Measurements from ENCODE around the gene C9orf152. TPM values are rescaled to one million over a fixed set of nuclear protein-coding genes. Genes with fewer than 3 reads are reported as not detected.
"Not testable (repeated sequence)": the region's sequence is repeated elsewhere in the genome, so short reads cannot be mapped to it uniquely, and the experiment has no call there.

Gene C9orf152
- total and polyA plus RNA-seq, 9 donors, result 0.05 to 0.47 (median 0.16) TPM; not detected in 3

DNA sequence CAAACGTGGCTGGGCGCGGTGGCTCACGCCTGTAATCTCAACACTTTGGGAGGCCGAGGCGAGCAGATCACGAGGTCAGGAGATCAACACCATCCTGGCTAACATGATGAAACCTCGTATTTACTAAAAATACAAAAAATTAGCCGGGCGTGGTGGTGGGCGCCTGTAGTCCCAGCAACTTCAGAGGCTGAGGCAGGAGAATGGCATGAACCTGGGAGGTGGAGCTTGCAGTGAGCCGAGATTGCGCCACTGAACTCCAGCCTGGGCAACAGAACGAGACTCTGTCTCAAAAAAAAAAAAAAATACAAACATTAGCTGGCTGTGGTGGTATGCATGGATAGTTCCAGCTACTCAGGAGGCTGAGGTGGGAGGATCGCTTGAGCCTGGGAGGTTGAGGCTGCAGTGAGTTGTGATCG, 11.9 kb downstream of the C9orf152 start:
- not testable (repeated sequence) for H3K27ac ChIP-seq (ENCODE audit: low read length); H3K9me3 ChIP-seq (replicated peaks; ENCODE audit: control insufficient read depth, low read depth, low read length); H3K36me3 ChIP-seq (ENCODE audit: control insufficient read depth, insufficient read depth, low read length); H3K27me3 ChIP-seq (ENCODE audit: control insufficient read depth, insufficient read depth, low read length); DNase-seq; H3K4me3 ChIP-seq (ENCODE audit: low read length)
- peaks cover 12% of the 10 kb centered on the region for H3K4me1 ChIP-seq (ENCODE audit: control insufficient read depth, insufficient read depth, low read length)
- WGBS (ENCODE audit: insufficient coverage), result 89% methylated on average over 7 of the region's 16 CpGs

DNA sequence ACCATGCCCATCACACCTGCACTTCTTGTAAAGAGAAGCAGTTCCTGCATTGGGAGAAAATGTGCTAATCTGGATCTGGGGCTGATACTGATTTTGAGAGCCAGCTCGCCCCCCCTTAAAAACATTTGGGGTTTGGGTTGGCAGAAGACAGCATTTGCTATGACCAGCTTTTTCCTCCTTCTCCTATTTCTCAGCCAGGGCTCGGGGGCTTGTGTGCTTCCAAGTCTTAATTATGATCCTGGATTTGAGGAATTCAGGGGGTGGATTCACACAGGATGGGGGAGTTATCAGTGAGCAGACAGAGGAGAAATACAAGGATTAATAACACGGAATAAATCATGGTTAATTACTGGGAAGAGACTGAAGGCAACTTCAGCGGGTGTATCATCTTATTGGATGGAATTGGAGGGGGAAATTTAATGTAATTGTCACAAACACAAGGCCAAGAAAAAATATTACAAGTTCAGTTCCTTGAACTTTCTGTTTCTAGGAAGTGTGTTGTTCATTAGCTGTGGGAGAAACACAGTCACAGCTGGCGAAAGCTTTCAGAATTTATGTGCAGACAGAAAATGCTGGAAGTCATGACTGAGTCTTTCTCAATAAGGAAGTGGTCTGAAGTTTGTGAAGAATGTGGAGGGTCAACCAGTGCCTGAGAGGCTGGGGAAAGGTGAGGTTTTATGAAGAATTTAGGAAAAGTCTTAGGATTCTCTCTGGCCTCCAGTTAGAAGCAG, 15.3 kb downstream of the C9orf152 start:
- DNase-seq, result peak; percentile 97
- H3K36me3 ChIP-seq (ENCODE audit: control insufficient read depth, insufficient read depth, low read length), result no peaks in the 10 kb centered on the region
- H3K4me1 ChIP-seq (ENCODE audit: control insufficient read depth, insufficient read depth, low read length), result peaks cover 12% of the 10 kb centered on the region
- H3K9me3 ChIP-seq (replicated peaks; ENCODE audit: control insufficient read depth, low read depth, low read length), result no peaks in the 10 kb centered on the region
- 8% methylated on average over 1 of the region's 5 CpGs for WGBS (ENCODE audit: insufficient coverage)
- H3K27me3 ChIP-seq (ENCODE audit: control insufficient read depth, insufficient read depth, low read length), result no peaks in the 10 kb centered on the region
- no peak overlapping the region for H3K4me3 ChIP-seq (ENCODE audit: low read length)
- H3K27ac ChIP-seq (ENCODE audit: low read length), result peak overlapping the region; percentile 89

DNA sequence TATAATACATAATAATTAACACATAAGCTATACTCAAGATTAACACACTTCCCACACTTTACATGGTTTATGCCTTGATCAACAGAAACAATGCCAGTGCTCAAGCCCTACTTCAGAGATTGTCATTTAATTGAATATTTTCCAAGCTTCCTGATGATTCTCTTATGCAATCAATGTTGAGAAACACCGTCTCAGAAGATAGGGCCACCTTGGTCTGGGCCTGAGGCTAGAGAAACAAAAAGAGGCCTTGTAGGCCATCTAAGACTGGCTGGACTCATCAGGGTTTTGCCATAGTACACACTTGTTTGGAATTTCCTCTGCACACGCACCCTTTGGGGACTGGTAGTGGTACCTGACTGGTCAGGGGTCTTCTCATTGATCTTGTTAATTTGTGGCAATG, 16.3 kb downstream of the C9orf152 start:
- Histone ChIP-seq H3K27me3 (ENCODE audit: control insufficient read depth, insufficient read depth, low read length) (no peaks in the 10 kb centered on the region), H3K27ac (ENCODE audit: low read length) (no peak overlapping the region)
- 80% methylated on average over 2 of the region's 2 CpGs for WGBS (ENCODE audit: insufficient coverage)

DNA sequence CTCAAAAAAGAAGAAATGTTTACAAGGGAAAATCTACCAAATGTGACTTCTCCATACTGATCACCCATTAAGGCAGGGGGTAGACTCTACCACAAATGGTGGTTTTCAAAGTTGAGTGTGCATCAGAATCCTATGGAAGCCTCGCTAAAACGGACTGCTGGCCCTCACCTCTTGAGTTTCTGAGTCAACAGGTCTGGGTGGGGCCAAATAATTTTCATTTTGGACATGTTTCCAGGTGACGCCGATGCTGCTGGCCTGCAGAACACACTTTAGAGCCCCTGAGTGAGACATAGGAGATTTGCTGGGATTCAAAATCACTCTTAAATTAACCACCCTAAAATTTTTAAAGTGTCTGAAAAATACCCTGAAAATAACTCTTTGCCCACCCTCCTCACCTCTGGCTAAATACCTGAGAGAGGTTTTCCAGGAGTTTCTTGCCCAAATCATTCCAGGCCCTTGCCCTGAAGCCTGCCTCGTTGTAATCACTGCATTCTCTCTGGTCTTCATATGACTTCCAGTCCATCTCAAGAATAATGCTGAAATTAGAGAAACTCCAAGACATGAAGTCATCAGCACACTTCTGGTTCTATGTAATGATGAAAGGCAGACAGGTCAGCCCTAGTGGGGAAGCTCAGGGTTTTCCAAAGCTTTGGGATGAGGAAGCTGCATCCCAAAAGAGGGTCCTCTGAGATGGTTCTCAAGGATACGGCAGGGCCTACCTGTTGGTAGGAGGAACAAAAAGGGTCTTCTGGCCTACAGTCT, 18.2 kb downstream of the C9orf152 start:
- H3K27ac ChIP-seq (ENCODE audit: low read length), result no peak overlapping the region

More for the DNA sequence above, 16.3 kb downstream of the C9orf152 start:
- Histone ChIP-seq H3K36me3 (ENCODE audit: control insufficient read depth, insufficient read depth, low read length) (no peaks in the 10 kb centered on the region), H3K4me3 (ENCODE audit: low read length) (no peak overlapping the region), H3K9me3 (replicated peaks; ENCODE audit: control insufficient read depth, low read depth, low read length) (no peaks in the 10 kb centered on the region), H3K4me1 (ENCODE audit: control insufficient read depth, insufficient read depth, low read length) (peaks cover 12% of the 10 kb centered on the region)
- DNase-seq, result no peak

DNA sequence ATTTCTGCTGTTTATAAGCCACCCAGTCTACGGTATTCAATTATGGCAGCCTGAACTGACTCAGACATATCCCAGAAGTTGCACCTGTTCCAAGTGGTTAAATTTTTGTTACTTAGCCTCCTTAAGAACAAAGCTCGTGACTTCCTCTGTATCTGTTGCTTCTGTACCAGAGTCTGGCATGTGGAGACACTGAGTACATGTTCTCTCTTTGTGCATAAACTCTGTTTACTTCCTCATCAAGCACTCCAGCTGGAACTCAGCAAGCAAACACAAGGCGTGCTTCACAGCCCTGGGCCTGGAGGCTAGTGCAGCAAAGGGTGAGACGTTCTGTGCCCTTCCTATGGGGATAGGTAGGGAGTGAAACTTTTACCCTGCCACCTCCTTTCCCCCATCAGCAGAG, 19.0 kb downstream of the C9orf152 start:
- Histone ChIP-seq H3K27me3 (ENCODE audit: control insufficient read depth, insufficient read depth, low read length) (no peaks in the 10 kb centered on the region), H3K36me3 (ENCODE audit: control insufficient read depth, insufficient read depth, low read length) (no peaks in the 10 kb centered on the region), H3K4me3 (ENCODE audit: low read length) (no peak overlapping the region), H3K9me3 (replicated peaks; ENCODE audit: control insufficient read depth, low read depth, low read length) (no peaks in the 10 kb centered on the region), H3K4me1 (ENCODE audit: control insufficient read depth, insufficient read depth, low read length) (peaks cover 12% of the 10 kb centered on the region), H3K27ac (ENCODE audit: low read length) (no peak overlapping the region)
- peak; percentile 71 for DNase-seq
- WGBS (ENCODE audit: insufficient coverage), result 40% methylated on average over 1 of the region's 4 CpGs

More for the DNA sequence above, 18.2 kb downstream of the C9orf152 start:
- Histone ChIP-seq H3K27me3 (ENCODE audit: control insufficient read depth, insufficient read depth, low read length) (no peaks in the 10 kb centered on the region), H3K4me3 (ENCODE audit: low read length) (no peak overlapping the region), H3K4me1 (ENCODE audit: control insufficient read depth, insufficient read depth, low read length) (peaks cover 12% of the 10 kb centered on the region), H3K9me3 (replicated peaks; ENCODE audit: control insufficient read depth, low read depth, low read length) (no peaks in the 10 kb centered on the region), H3K36me3 (ENCODE audit: control insufficient read depth, insufficient read depth, low read length) (no peaks in the 10 kb centered on the region)
- 93% methylated on average over 4 of the region's 6 CpGs for WGBS (ENCODE audit: insufficient coverage)
- DNase-seq, result no peak

DNA sequence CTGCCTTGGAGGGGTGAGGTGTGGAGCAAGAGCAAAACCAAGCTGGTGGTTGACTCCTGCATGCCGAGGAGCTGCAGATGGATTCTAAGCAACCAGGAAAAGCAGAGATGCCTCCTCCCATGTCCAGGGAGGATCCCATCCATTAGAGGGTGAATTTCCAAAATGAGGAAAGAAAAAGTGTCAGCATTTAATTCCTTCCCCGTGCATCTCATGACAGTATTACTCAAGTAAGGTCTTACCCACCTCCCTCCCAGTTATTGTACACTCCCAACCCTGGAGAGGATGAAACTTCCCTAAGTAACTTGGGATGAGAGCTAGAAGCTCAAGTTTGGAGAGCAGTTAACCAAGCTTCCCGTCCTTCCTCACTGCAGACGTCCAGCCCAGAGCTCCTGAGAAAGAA, 19.9 kb downstream of the C9orf152 start:
- H3K27me3 ChIP-seq (ENCODE audit: control insufficient read depth, insufficient read depth, low read length), result no peaks in the 10 kb centered on the region
- WGBS (ENCODE audit: insufficient coverage), result no CpG with 5 or more reads among the region's 4 CpGs

DNA sequence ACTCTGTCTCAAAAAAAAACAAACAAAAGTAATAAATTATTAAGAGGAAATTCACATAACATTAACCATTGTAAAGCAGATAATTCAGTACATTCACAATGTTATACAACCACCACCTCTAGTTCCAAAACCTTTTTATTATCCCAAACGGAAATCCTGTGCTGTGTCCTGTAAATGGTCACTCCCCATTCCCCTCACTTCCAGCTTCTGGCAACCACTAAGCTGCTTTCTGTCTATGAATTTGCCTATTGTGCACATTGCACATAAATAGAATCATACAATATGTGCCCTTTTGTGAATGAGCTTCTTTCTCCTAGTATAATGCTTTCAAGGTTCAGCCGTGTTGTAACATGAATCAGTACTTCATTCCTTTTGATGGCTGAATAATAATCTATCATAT, 20.8 kb downstream of the C9orf152 start:
- peaks cover 1% of the 10 kb centered on the region for H3K4me1 ChIP-seq (ENCODE audit: control insufficient read depth, insufficient read depth, low read length)
- 45% methylated on average over 1 of the region's 2 CpGs for WGBS (ENCODE audit: insufficient coverage)
- no peaks in the 10 kb centered on the region for H3K27me3 ChIP-seq (ENCODE audit: control insufficient read depth, insufficient read depth, low read length)
- no peak for DNase-seq
- no peak overlapping the region for H3K4me3 ChIP-seq (ENCODE audit: low read length)
- H3K9me3 ChIP-seq (replicated peaks; ENCODE audit: control insufficient read depth, low read depth, low read length), result no peaks in the 10 kb centered on the region
- no peaks in the 10 kb centered on the region for H3K36me3 ChIP-seq (ENCODE audit: control insufficient read depth, insufficient read depth, low read length)
- no peak overlapping the region for H3K27ac ChIP-seq (ENCODE audit: low read length)

More for the DNA sequence above, 19.9 kb downstream of the C9orf152 start:
- Histone ChIP-seq H3K4me1 (ENCODE audit: control insufficient read depth, insufficient read depth, low read length) (peaks cover 9% of the 10 kb centered on the region), H3K4me3 (ENCODE audit: low read length) (no peak overlapping the region), H3K9me3 (replicated peaks; ENCODE audit: control insufficient read depth, low read depth, low read length) (no peaks in the 10 kb centered on the region), H3K27ac (ENCODE audit: low read length) (no peak overlapping the region), H3K36me3 (ENCODE audit: control insufficient read depth, insufficient read depth, low read length) (no peaks in the 10 kb centered on the region)
- no peak for DNase-seq

DNA sequence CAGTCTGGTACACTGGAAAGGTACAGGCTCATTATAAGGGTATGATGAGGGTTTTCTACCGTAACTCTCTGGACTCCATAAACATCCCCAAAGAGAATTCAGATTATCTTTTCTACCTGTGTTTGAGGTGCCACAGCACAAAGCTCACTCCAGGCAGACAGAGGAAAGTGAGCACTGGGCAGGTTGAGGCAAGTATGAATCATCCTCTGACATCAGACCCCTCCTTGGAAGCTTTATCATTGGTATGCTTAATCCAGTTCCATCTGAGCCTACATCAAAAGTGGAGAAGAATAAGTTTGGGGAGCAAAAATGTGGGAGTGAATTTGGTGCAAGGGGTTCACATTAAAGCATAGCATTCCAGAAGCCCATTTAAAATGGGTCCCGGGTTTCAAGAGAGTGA, 21.7 kb downstream of the C9orf152 start:
- no CpG with 5 or more reads among the region's 2 CpGs for WGBS (ENCODE audit: insufficient coverage)
- no peak overlapping the region for H3K27ac ChIP-seq (ENCODE audit: low read length)
- no peaks in the 10 kb centered on the region for H3K4me1 ChIP-seq (ENCODE audit: control insufficient read depth, insufficient read depth, low read length)
- no peak overlapping the region for H3K4me3 ChIP-seq (ENCODE audit: low read length)
- DNase-seq, result no peak
- H3K9me3 ChIP-seq (replicated peaks; ENCODE audit: control insufficient read depth, low read depth, low read length), result no peaks in the 10 kb centered on the region
- H3K27me3 ChIP-seq (ENCODE audit: control insufficient read depth, insufficient read depth, low read length), result no peaks in the 10 kb centered on the region
- no peaks in the 10 kb centered on the region for H3K36me3 ChIP-seq (ENCODE audit: control insufficient read depth, insufficient read depth, low read length)

DNA sequence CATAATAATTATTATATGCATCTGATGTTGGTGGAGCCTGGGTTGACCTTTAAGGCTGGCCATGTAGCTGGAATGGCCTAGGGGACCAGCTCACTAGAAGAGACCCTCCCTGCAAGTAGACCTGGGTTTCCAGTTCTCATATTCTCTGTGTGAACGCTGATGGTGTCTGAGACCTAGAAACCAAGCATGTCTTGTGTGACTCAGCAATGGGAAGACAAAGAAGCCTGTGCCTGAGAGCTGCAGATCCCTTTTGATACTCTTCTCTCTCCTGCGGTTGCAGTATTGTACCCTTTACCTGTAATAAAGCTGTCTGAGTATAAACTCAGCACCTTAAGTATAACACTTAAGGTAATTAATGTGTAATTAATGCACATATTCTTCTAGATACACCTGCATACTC, 22.2 kb downstream of the C9orf152 start:
- Histone ChIP-seq H3K4me1 (ENCODE audit: control insufficient read depth, insufficient read depth, low read length) (no peaks in the 10 kb centered on the region), H3K27ac (ENCODE audit: low read length) (no peak overlapping the region), H3K27me3 (ENCODE audit: control insufficient read depth, insufficient read depth, low read length) (no peaks in the 10 kb centered on the region), H3K4me3 (ENCODE audit: low read length) (no peak overlapping the region), H3K9me3 (replicated peaks; ENCODE audit: control insufficient read depth, low read depth, low read length) (no peaks in the 10 kb centered on the region), H3K36me3 (ENCODE audit: control insufficient read depth, insufficient read depth, low read length) (no peaks in the 10 kb centered on the region)
- no peak for DNase-seq
- no CpG with 5 or more reads among the region's 2 CpGs for WGBS (ENCODE audit: insufficient coverage)
